ENCODE measurements around the gene SLC38A11. TPM values are rescaled to one million over a fixed set of nuclear protein-coding genes. Genes with fewer than 3 reads are reported as not detected.

The SLC38A11 gene
- total and polyA plus RNA-seq, 2 of the 13 experiments (the other 11 are each of a cell fraction or from before 2014, with no cell fraction given), result 14.0 to 14.3 TPM

GRCh38 chr2:164850235-164850634 lies 105.1 kb downstream of the SLC38A11 start:
- WGBS (ENCODE audit: low lambda C conversion rate), result 95% methylated on average over 4 of the region's 4 CpGs
- FAIRE-seq (no peak), DNase-seq (ENCODE audit: low spot score) (no peak), ATAC-seq (no peak)
- no peak overlapping the region for H2AFZ ChIP-seq (ENCODE audit: low read length)
- no peaks in the 10 kb centered on the region for H3K79me2 ChIP-seq (ENCODE audit: insufficient read depth, low read length)
- H4K20me1 ChIP-seq (ENCODE audit: insufficient read depth, low read length), result no peaks in the 10 kb centered on the region
- peak; percentile 1; the same call in 1 of the 2 replicates for TF ChIP-seq CEBPB (IDR thresholded peaks at IDR 0.05; ENCODE audit: borderline replicate concordance, low read depth, low read length)
- no peak for TF ChIP-seq PTBP1 (IDR thresholded peaks at IDR 0.05; ENCODE audit: low read depth, low read length, poor library complexity, severe bottlenecking)
- H3K27ac ChIP-seq (ENCODE audit: extremely low read length, insufficient read depth, low read length), result no peak overlapping the region
- no peaks in the 10 kb centered on the region for H3K27me3 ChIP-seq (ENCODE audit: control insufficient read depth in 1 of 2, insufficient read depth in 2 of 2, low read length in 2 of 2)
- ChIA-PET POLR2A (no interaction called here), CTCF (ENCODE audit: low intra/inter-chr PET ratio, low total read pairs) (no interaction called here)
- intact Hi-C loops (cut with micrococcal nuclease; ENCODE audit: unreplicated experiment), result no loop called here
- no peak overlapping the region for H3K4me2 ChIP-seq (ENCODE audit: low read depth, low read length)
- H3K9me3 ChIP-seq (ENCODE audit: low read length), result no peaks in the 10 kb centered on the region
- in situ Hi-C loops (cut with HindIII; ENCODE audit: extremely low pct_ligation_motif_present, low pct_unique_long_range_greater_than_20kb), result no loop called here
- peaks cover 15% of the 10 kb centered on the region; the same call in 1 of the 2 replicates for H3K4me1 ChIP-seq (ENCODE audit: insufficient read depth, low read length)
- no peak overlapping the region for H3K9ac ChIP-seq (ENCODE audit: insufficient read depth, low read depth, low read length)
- no peaks in the 10 kb centered on the region for H3K36me3 ChIP-seq (replicated peaks in 1 of 2; ENCODE audit: control insufficient read depth in 1 of 2, insufficient read depth in 2 of 2, low read length in 2 of 2)
- no peak overlapping the region for H3K4me3 ChIP-seq (replicated peaks in 1 of 3; ENCODE audit: insufficient read depth in 1 of 3, low read depth in 2 of 3, low read length in 3 of 3)
- no TSS peak for BruUV-seq (replicated peaks)

- Histone ChIP-seq H3K4me1 (ENCODE audit: insufficient read depth, low read length) (0 out of 2 replicates have a peak, but pooled peaks cover 7% of the 10 kb centered on the region), H3K27me3 (ENCODE audit: control insufficient read depth in 1 of 2, insufficient read depth in 2 of 2, low read length in 2 of 2) (no peaks in the 10 kb centered on the region), H4K20me1 (ENCODE audit: insufficient read depth, low read length) (no peaks in the 10 kb centered on the region), H3K9ac (ENCODE audit: insufficient read depth, low read depth, low read length) (no peak overlapping the region), H3K79me2 (ENCODE audit: insufficient read depth, low read length) (no peaks in the 10 kb centered on the region), H3K9me3 (ENCODE audit: low read length) (no peaks in the 10 kb centered on the region), H2AFZ (ENCODE audit: low read length) (no peak overlapping the region), H3K27ac (ENCODE audit: extremely low read length, insufficient read depth, low read length) (no peak overlapping the region), H3K4me2 (ENCODE audit: low read depth, low read length) (no peak overlapping the region), H3K36me3 (replicated peaks in 1 of 2; ENCODE audit: control insufficient read depth in 1 of 2, insufficient read depth in 2 of 2, low read length in 2 of 2) (no peaks in the 10 kb centered on the region), H3K4me3 (replicated peaks in 1 of 3; ENCODE audit: insufficient read depth in 1 of 3, low read depth in 2 of 3, low read length in 3 of 3) (no peak overlapping the region)
- 93% methylated on average over 1 of the region's 1 CpG for WGBS (ENCODE audit: low lambda C conversion rate)
- intact Hi-C loops (cut with micrococcal nuclease; ENCODE audit: unreplicated experiment) (no loop called here), in situ Hi-C loops (cut with HindIII; ENCODE audit: extremely low pct_ligation_motif_present, low pct_unique_long_range_greater_than_20kb) (no loop called here)
- ChIA-PET POLR2A (interaction anchor here (0.5 kb wide), 1 partner anchor 49 kb away, joined by 4 read pairs; no protein-coding TSS in a partner anchor), CTCF (ENCODE audit: low intra/inter-chr PET ratio, low total read pairs) (no interaction called here)
- TF ChIP-seq ZNF468 (CRISPR knock-in tag; IDR thresholded peaks at IDR 0.05) (no peak), DZIP1 (CRISPR knock-in tag; IDR thresholded peaks at IDR 0.05) (no peak), ZNF256 (CRISPR knock-in tag; conservative IDR thresholded peaks at IDR 0.05) (no peak), KAT2B (IDR thresholded peaks at IDR 0.05; ENCODE audit: borderline replicate concordance, low read depth, low read length) (no peak), ARID4A (CRISPR knock-in tag; IDR thresholded peaks at IDR 0.05; ENCODE audit: borderline replicate concordance) (no peak), ZNF292 (CRISPR knock-in tag; IDR thresholded peaks at IDR 0.05; ENCODE audit: borderline replicate concordance, low read depth) (no peak), PITX1 (CRISPR knock-in tag; IDR thresholded peaks at IDR 0.05) (no peak), KLF11 (CRISPR knock-in tag; IDR thresholded peaks at IDR 0.05) (no peak), ETV5 (CRISPR knock-in tag; IDR thresholded peaks at IDR 0.05; ENCODE audit: borderline replicate concordance) (no peak), SRF (IDR thresholded peaks at IDR 0.05; ENCODE audit: low read depth, low read length) (no peak)
- FAIRE-seq (no peak), ATAC-seq (no peak), DNase-seq (ENCODE audit: low spot score) (no peak)
- no TSS peak for BruUV-seq (replicated peaks)
Observed at GRCh38 chr2:164849506-164849905, 105.8 kb downstream of the SLC38A11 start.

All from HepG2 (cell line).